ENCODE results near the gene HSPB6.
"Not testable (repeated sequence)": the region's sequence is repeated elsewhere in the genome, so short reads cannot be mapped to it uniquely, and the experiment has no call there.

HSPB6 gene

GRCh38 chr19:35729021-35729420 lies 27.8 kb downstream of the HSPB6 start:
- no peak for DNase-seq

DNA sequence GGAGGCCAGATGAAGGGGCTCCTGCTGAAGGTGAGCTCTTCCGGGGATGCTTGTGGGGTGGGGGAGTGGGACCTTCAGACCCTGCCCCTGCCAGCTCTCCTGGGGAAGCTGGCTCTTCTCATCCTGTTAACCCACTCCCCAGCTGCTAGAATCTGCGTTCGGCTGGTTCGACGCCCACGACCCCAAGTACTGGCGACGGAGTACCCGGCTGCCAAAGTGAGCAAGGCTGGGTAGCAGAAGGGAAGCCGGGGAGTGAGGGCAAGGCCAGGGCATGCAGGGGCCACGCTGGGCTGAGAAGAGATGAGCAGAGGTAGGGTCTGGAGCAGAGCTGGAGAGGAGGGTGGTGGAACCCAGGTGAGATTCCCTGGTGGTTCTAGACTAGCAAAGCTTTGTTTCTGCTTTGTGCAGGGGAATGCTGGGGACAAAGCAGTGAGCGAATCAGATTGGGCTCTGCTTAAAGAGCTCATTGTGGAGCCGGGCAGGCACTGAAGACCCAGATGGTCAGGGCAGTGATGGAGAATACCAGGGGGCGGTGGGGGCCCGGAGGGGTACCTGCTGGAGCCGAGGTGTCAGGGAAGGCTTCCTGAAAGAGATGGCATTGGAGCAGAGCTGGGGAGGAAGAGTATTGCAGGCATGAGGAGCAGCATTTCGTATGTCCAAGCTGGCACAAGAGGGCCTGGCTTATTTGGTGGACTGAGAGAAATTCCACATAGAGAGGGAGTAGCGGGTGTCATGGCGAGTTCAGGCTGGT lies 28.7 kb downstream of the HSPB6 start:
- no peak for DNase-seq

DNA sequence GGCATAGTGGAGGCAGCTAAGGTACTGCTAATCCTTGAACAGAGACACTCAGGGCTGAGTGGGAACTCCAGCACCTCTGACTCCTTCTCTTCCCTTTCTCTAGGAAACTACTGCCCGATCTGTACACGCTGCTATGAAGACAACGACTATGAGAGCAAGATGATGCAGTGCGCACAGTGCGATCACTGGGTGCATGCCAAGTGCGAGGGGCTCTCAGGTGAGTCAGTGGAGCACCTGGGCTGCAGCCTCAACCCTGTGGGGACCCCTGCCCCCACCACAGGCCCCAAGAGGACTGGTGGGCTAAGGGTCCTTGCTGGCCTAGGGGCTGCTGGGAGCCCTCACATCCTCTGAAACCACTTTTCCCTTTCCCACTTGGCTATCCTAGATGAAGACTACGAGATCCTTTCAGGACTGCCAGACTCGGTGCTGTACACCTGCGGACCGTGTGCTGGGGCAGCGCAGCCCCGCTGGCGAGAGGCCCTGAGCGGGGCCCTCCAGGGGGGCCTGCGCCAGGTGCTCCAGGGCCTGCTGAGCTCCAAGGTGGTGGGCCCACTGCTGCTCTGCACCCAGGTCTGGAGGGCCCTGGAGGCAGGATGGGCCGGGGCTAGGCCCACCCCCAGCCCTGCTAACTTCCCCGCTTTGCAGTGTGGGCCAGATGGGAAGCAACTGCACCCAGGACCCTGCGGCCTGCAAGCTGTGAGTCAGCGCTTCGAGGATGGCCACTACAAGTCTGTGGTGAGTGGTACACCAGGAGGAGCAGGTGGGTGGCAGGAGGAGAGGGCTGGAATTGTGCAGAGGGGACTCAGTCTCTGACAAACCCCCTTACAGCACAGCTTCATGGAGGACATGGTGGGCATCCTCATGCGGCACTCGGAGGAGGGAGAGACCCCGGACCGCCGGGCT lies 29.5 kb downstream of the HSPB6 start:
- no peak for DNase-seq

GRCh38 chr19:35725216-35725861 lies 31.5 kb downstream of the HSPB6 start:
- DNase-seq = no peak

- no peak for DNase-seq
Observed at GRCh38 chr19:35724560-35724959, 32.3 kb downstream of the HSPB6 start.

DNA sequence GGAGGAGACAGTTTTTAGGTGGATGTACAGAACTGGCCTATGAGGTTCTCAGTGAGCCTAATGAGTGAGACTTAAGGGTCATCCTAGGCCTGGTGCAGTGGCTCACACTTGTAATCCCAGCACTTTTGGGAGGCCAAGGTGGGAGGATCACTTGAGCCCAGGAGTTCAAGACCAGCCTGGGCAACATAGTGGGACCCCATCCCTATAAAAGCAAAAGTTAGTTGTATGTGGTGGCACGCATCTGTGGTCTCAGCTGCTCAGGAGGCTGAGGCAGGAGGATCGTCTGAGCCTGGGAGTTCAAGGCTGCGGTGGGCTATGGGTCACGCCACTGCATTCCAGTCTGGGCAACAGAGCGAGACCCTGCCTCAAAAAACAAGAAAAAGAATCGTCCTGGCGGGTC lies 32.7 kb downstream of the HSPB6 start:
- not testable (repeated sequence) for DNase-seq

DNA sequence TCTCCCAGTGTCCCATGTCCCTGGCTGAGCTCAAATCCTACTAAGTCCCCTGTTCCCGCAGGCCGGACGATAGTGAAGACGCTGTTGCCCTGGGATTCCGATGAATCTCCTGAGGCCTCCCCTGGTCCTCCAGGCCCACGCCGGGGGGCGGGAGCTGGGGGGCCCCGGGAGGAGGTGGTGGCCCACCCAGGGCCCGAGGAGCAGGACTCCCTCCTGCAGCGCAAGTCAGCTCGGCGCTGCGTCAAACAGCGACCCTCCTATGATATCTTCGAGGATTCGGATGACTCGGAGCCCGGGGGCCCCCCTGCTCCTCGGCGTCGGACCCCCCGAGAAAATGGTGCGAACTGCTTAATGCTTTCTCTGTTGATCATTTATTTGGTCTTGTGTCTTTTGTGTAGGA lies 33.2 kb downstream of the HSPB6 start:
- no peak for DNase-seq

DNA sequence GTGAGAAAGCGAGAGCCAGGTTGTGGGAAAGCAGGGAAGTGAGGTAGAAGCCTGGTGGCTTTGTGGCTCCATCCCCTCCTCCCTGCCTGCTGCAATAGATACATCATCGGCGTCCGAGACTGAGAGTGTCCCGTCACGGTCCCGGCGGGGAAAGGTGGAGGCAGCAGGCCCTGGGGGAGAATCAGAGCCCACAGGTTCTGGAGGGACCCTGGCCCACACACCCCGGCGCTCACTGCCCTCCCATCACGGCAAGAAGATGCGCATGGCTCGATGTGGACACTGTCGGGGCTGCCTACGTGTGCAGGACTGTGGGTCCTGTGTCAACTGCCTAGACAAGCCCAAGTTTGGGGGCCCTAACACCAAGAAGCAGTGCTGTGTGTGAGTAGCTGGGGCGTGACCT lies 33.9 kb downstream of the HSPB6 start:
- DNase-seq = no peak

DNA sequence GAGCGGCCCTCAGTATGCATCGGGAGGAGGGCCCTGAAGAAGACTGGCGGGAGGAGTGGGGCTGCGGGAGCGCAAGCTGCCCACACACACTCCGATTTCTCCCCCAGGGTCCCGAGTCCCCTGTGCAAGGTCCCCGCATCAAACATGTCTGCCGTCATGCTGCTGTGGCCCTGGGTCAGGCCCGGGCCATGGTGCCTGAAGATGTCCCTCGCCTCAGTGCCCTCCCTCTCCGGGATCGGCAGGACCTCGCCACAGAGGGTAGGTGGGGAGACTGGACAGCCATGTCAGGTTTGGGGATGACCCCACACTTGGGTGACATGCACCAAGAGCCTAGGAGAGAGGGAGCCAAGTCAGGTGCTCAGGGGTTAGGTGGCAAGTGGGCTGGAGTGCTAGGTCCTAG lies 34.4 kb downstream of the HSPB6 start:
- DNase-seq = no peak

GRCh38 chr19:35721374-35721773 lies 35.5 kb downstream of the HSPB6 start:
- no peak for DNase-seq

GRCh38 chr19:35720648-35721047 lies 36.2 kb downstream of the HSPB6 start:
- no peak for DNase-seq

DNA sequence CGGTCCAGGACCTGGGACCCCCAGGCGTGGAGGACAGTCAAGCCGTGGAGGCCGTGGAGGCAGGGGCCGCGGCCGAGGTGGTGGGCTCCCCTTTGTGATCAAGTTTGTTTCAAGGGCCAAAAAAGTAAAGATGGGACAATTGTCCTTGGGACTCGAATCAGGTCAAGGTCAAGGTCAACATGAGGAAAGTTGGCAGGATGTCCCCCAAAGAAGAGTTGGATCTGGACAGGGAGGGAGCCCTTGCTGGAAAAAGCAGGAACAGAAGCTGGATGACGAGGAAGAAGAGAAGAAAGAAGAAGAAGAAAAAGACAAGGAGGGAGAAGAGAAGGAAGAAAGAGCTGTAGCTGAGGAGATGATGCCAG lies 36.7 kb downstream of the HSPB6 start:
- no peak for DNase-seq

DNA sequence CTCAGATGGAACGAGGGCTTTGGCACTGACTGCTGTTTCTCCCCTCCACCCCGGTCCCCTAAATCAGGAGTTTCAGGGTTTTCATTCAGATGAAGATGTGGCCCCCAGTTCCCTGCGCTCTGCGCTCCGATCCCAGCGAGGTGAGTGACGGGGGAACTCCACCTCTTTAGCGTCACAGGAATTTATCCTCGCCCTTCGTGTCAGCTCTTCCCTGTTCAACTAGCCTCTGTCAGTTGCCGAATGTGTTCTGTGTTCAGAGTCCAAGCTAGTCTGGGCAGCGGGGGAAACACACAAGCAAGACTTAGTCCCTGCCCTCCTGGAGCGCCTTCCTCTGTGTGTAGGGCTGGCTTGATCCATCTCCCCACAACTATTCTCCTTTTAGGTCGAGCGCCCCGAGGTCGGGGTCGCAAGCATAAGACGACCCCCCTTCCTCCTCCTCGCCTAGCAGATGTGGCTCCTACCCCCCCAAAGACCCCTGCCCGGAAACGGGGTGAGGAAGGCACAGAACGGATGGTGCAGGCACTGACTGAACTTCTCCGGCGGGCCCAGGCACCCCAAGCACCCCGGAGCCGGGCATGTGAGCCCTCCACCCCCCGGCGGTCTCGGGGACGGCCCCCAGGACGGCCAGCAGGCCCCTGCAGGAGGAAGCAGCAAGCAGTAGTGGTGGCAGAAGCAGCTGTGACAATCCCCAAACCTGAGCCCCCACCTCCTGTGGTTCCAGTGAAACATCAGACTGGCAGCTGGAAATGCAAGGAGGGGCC lies 37.2 kb downstream of the HSPB6 start:
- no peak for DNase-seq

DNA sequence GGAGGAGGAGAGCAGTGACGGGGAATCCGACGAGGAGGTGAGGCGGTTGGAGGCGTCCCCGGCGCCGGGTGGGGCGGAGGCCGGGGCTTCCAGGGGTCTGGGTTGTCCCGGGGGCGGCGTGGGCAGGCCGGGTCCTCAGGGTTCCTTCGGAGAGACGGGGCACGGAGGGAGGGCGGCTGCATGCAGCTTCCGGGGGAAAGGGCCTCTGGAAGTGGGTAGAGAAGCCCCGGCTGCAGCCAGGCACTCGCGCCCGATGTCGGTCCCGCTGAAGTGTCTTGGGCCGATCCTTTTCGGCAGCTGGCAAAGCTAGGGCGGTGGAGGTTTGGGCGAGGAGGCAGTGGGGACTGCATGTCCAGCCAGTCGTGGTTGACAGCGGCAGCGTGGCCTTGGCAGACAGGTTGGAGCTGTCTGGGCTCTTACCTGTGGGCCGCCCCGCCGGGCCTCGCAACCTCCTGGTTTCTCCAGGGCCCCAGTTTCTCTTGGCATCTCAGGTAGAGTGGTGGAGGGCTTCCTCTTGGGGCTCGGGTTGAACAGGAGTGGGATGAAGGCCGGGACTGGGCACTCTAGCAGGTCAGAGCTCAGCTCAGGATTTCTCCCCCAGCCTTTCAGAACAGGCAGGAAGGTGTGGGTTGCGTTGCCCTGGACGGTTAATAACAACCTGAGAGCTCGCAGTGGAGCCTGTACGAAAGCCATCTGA lies 38.3 kb downstream of the HSPB6 start:
- peak in 1 of 2 donors; percentile 67 for DNase-seq

- peak in 1 of 2 donors; percentile 93 for DNase-seq
Observed at GRCh38 chr19:35717665-35718344, 39.0 kb downstream of the HSPB6 start, which contains the start of gene KMT2B. KMT2B (plus strand) TSS chr19:35718003; CDS start chr19:35718019, 16 bp downstream.

- peak; percentile 78 to 92 for DNase-seq
Observed at GRCh38 chr19:35716801-35717664, 39.8 kb downstream of the HSPB6 start.

DNA sequence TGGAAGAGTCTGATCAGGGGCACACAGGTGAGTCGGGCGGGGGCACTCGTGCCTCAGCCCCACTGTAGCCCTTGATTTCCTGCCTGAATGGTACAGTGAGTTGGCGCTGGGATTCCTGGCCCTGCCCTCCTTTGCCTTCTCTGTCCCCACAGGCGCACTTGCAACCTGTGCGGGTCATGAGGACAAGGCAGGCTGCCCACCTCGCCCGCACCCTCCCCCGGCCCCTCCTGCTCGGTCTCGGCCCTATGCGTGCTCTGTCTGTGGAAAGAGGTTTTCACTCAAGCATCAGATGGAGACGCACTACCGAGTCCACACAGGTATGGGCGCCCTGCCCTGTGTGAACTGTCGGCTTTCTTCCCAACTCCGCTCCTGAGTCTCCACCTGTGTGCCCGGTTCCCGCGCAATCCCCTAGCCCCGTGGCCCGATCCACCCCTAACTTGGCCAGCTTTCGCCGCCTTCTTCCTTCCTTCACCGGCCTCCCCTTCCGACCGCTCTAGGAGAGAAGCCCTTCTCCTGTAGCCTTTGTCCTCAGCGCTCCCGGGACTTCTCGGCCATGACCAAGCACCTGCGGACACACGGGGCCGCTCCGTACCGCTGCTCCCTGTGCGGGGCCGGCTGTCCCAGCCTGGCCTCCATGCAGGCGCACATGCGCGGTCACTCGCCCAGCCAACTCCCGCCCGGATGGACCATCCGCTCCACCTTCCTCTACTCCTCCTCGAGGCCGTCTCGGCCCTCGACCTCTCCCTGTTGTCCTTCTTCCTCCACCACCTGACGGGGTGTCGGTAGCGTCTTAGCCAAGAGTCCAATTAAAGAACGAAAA lies 40.6 kb downstream of the HSPB6 start:
- DNase-seq = no peak

DNA sequence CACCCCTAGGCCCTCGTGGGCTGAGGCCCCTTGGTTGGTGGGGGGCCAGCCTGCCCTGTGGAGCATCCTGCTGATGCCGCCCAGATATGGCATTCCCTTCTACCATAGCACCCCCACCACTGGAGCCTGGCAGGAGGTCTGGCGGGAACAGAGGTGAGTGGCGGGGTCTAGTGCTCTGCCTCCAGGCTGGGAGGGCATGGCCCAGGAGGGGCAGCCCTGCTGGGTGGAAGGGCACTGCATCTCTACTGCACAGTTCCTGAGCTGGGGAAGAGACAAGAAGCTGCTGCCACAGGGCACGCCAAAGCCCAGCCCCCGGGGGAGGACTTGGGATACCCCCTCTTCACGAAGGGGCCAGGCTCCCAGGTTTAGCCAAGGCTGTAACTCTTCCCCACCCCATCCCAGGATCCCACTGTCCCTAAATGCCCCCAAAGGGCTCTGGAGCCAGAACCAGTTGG lies 41.4 kb downstream of the HSPB6 start:
- no peak for DNase-seq

DNA sequence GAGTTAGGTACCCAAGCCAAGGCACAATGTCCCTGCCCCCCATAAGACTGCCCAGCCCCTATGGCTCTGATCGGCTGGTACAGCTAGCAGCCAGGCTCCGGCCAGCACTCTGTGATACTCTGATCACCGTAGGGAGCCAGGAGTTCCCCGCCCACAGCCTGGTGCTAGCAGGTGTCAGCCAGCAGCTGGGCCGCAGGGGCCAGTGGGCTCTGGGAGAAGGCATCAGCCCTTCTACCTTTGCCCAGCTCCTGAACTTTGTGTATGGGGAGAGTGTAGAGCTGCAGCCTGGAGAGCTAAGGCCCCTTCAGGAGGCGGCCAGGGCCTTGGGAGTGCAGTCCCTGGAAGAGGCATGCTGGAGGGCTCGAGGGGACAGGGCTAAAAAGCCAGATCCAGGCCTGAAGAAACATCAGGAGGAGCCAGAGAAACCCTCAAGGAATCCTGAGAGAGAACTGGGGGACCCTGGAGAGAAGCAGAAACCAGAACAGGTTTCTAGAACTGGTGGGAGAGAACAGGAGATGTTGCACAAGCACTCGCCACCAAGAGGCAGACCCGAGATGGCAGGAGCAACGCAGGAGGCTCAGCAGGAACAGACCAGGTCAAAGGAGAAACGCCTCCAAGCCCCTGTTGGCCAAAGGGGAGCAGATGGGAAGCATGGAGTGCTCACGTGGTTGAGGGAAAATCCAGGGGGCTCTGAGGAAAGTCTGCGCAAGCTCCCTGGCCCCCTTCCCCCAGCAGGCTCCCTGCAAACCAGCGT lies 42.1 kb downstream of the HSPB6 start:
- DNase-seq = no peak
